ENCODE data around the gene FAM234B.
"Not testable (repeated sequence)": the region's sequence is repeated elsewhere in the genome, so short reads cannot be mapped to it uniquely, and the experiment has no call there.

FAM234B gene

GRCh38 chr12:13061377-13061776 lies 17.2 kb downstream of the FAM234B start:
- DNase-seq (ENCODE audit: low spot score) = no peak

GRCh38 chr12:13062669-13063068 lies 18.5 kb downstream of the FAM234B start:
- DNase-seq (ENCODE audit: low spot score) = peak; percentile 19

GRCh38 chr12:13066014-13066413 lies 21.8 kb downstream of the FAM234B start:
- DNase-seq (ENCODE audit: low spot score) = no peak

GRCh38 chr12:13066459-13066858 lies 22.3 kb downstream of the FAM234B start:
- DNase-seq (ENCODE audit: low spot score) = no peak

GRCh38 chr12:13067322-13067721 lies 23.1 kb downstream of the FAM234B start:
- DNase-seq (ENCODE audit: low spot score) = no peak

GRCh38 chr12:13069380-13069779 lies 25.2 kb downstream of the FAM234B start:
- no peak for DNase-seq (ENCODE audit: low spot score)

GRCh38 chr12:13071305-13072280 lies 27.4 kb downstream of the FAM234B start:
- no peak for DNase-seq (ENCODE audit: low spot score)

- DNase-seq (ENCODE audit: low spot score) = no peak
Measured at GRCh38 chr12:13073173-13073572, 29.0 kb downstream of the FAM234B start.

GRCh38 chr12:13074396-13075117 lies 30.4 kb downstream of the FAM234B start:
- no peak for DNase-seq (ENCODE audit: low spot score)

GRCh38 chr12:13075118-13075480 lies 30.9 kb downstream of the FAM234B start:
- DNase-seq (ENCODE audit: low spot score) = peak; percentile 28

GRCh38 chr12:13075786-13076570 lies 31.8 kb downstream of the FAM234B start:
- DNase-seq (ENCODE audit: low spot score) = no peak

GRCh38 chr12:13079440-13079906 lies 35.3 kb downstream of the FAM234B start:
- DNase-seq (ENCODE audit: low spot score) = no peak

- no peak for DNase-seq (ENCODE audit: low spot score)
Measured at GRCh38 chr12:13080266-13080665, 36.1 kb downstream of the FAM234B start.

- DNase-seq (ENCODE audit: low spot score) = no peak
Measured at GRCh38 chr12:13082861-13083260, 38.7 kb downstream of the FAM234B start.

GRCh38 chr12:13083638-13084037 lies 39.5 kb downstream of the FAM234B start:
- not testable (repeated sequence) for DNase-seq (ENCODE audit: low spot score)

GRCh38 chr12:13084898-13085640 lies 40.9 kb downstream of the FAM234B start:
- DNase-seq (ENCODE audit: low spot score) = no peak

- DNase-seq (ENCODE audit: low spot score) = no peak
Measured at GRCh38 chr12:13085968-13086686, 41.9 kb downstream of the FAM234B start.

- no peak for DNase-seq (ENCODE audit: low spot score)
Measured at GRCh38 chr12:13087766-13088165, 43.6 kb downstream of the FAM234B start.

- no peak for DNase-seq (ENCODE audit: low spot score)
Measured at GRCh38 chr12:13088496-13088895, 44.3 kb downstream of the FAM234B start.

GRCh38 chr12:13090054-13090453 lies 45.9 kb downstream of the FAM234B start:
- no peak for DNase-seq (ENCODE audit: low spot score)

GRCh38 chr12:13091832-13092231 lies 47.7 kb downstream of the FAM234B start:
- DNase-seq (ENCODE audit: low spot score) = no peak

All from Ammon's horn (tissue), 1 donor.